ENCODE data around the gene PNCK.

- TF ChIP-seq EZH2 (IDR thresholded peaks at IDR 0.05; ENCODE audit: insufficient read depth, poor library complexity, severe bottlenecking) (no peak), EZH2phosphoT487 (IDR thresholded peaks at IDR 0.05; ENCODE audit: insufficient read depth, low read depth) (no peak)
Observed at GRCh38 chrX:153657161-153657560, 16.5 kb downstream of the PNCK start.
